Prostate gland (tissue), 2 donors: ENCODE measurements around the gene ANAPC16.

Source experiments
- POLR2A ChIP-seq: fragments of 450-650 bp; IDR thresholded peaks from one replicate; pipeline ENCODE4 v1.6.1; 2016; ENCODE audit warnings: antibody characterized with exemption, mild to moderate bottlenecking
- TF ChIP-seq, protein P1 (sequence below), 4 experiments: fragments of 200-600 bp in 2 of 4; fragments of 450-650 bp in 2 of 4; sonication (generic) in 2 of 4; IDR thresholded peaks; 1 replicate in 3 of 4; 2 replicates in 1 of 4; pipeline ENCODE4 v1.5.1; 2016 to 2019; ENCODE audit warnings: antibody characterized with exemption in 4 of 4, mild to moderate bottlenecking in 2 of 4, moderate library complexity in 2 of 4

DNA sequence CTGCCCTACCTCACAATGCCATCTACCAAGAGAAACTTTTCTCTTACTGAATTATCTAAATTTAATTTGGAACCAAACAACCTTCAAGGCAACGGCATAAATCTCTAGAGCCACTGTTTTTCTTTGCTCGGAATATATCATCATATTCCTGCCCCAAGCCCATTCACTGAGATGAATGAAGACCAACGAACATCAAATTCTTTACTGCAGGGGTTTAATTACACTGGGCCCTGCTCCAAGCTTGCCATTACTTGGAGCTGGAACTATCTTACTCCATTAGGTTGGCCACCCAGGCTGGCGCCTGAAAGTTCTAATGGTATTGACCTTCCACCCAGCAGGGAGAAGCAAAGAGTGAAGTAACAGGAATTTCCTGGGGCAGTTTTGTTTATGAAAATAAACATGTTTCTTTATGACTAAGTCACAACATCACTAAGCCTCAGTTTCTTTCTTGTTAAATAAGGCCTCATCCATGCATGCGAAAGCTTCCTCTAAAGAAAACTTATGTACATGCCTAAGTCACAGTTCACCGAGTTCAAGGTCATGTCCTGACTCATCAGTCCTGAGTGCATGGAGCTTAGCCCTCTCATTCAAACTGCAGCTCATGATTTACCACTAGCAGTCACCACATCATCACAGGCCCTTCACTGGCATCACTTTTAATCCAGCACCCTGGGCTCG, 42.1 kb upstream of the ANAPC16 start:
- no peak for TF ChIP-seq POLR2A
- TF ChIP-seq, protein P1, sequence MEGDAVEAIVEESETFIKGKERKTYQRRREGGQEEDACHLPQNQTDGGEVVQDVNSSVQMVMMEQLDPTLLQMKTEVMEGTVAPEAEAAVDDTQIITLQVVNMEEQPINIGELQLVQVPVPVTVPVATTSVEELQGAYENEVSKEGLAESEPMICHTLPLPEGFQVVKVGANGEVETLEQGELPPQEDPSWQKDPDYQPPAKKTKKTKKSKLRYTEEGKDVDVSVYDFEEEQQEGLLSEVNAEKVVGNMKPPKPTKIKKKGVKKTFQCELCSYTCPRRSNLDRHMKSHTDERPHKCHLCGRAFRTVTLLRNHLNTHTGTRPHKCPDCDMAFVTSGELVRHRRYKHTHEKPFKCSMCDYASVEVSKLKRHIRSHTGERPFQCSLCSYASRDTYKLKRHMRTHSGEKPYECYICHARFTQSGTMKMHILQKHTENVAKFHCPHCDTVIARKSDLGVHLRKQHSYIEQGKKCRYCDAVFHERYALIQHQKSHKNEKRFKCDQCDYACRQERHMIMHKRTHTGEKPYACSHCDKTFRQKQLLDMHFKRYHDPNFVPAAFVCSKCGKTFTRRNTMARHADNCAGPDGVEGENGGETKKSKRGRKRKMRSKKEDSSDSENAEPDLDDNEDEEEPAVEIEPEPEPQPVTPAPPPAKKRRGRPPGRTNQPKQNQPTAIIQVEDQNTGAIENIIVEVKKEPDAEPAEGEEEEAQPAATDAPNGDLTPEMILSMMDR (IDR thresholded peaks at IDR 0.05): no peak
